GM23338 (cell line): Measurements from ENCODE around the gene KRTAP10-6.

Source experiments
- ETS1 ChIP-seq: IDR thresholded peaks from 2 replicates; pipeline ENCODE4 v1.6.1; 2016; ENCODE audit warnings: antibody characterized with exemption
- EZH2 ChIP-seq: fragments of 200-600 bp; sonication (generic); IDR thresholded peaks from one replicate; pipeline ENCODE4 v1.8.0; 2017; ENCODE audit warnings: antibody characterized with exemption, mild to moderate bottlenecking, low read depth; ENCODE audit not compliant: unreplicated experiment
- POLR2AphosphoS5 ChIP-seq: IDR thresholded peaks from 2 replicates; pipeline ENCODE4 v1.6.1; 2016; ENCODE audit warnings: antibody characterized with exemption, low read depth
- TF ChIP-seq, protein P1 (sequence below), 2 experiments: fragments of 200-600 bp in 1 of 2; sonication (generic) in 1 of 2; conservative IDR thresholded peaks; 2 replicates each; pipeline versions ENCODE4 v1.5.1 to v1.6.1; 2016 to 2017; ENCODE audit warnings: antibody characterized with exemption in 2 of 2, low read depth in 2 of 2, mild to moderate bottlenecking in 2 of 2, moderate library complexity in 1 of 2

GRCh38 chr21:44593598-44594405 lies 1.5 kb upstream of the KRTAP10-6 start:
- TF ChIP-seq, protein P1, sequence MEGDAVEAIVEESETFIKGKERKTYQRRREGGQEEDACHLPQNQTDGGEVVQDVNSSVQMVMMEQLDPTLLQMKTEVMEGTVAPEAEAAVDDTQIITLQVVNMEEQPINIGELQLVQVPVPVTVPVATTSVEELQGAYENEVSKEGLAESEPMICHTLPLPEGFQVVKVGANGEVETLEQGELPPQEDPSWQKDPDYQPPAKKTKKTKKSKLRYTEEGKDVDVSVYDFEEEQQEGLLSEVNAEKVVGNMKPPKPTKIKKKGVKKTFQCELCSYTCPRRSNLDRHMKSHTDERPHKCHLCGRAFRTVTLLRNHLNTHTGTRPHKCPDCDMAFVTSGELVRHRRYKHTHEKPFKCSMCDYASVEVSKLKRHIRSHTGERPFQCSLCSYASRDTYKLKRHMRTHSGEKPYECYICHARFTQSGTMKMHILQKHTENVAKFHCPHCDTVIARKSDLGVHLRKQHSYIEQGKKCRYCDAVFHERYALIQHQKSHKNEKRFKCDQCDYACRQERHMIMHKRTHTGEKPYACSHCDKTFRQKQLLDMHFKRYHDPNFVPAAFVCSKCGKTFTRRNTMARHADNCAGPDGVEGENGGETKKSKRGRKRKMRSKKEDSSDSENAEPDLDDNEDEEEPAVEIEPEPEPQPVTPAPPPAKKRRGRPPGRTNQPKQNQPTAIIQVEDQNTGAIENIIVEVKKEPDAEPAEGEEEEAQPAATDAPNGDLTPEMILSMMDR (conservative IDR thresholded peaks at IDR 0.05; ENCODE audit: low read depth in 2 of 2): no peak
- TF ChIP-seq EZH2 (no peak), POLR2AphosphoS5 (no peak), ETS1 (no peak)
